COR-L47 (cell line): ENCODE data around the gene PRSS56.
"Not testable (repeated sequence)": the region's sequence is repeated elsewhere in the genome, so short reads cannot be mapped to it uniquely, and the experiment has no call there.

Experiments used
- DNase-seq: peaks from one replicate; lab custom pipeline; 2025; lab: John Stamatoyannopoulos, UW

Gene PRSS56

GRCh38 chr2:232525791-232526371 lies 5.7 kb downstream of the PRSS56 start, which contains the start of gene CHRND:
Gene CHRND (plus strand): TSS chr2:232526160. CDS start chr2:232526216, 56 bp downstream.
- DNase-seq = no peak

DNA sequence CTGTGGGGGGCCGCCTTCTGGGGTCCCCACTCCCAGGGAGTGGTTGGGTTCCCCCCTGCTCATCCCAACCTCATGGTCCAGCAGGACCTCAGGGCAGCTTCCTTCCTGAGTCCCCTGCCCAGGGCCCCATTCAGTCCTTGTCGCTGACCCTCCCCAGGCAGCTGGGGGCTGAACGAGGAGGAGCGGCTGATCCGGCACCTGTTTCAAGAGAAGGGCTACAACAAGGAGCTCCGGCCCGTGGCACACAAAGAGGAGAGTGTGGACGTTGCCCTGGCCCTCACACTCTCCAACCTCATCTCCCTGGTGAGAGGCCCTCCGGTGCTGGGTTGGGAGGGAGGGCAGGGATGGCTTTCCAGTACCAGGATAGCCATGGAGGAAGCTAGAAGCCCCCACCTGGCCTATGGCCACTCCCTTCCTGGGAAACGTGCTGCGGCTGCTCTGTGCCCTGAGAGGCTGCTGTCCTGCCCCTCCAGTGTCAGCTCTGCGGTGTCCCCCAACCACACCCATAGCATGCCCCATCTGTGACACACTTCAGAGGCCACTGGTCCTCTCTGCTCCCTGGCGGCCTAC lies 6.3 kb downstream of the PRSS56 start:
- DNase-seq = no peak

GRCh38 chr2:232527905-232528470 lies 7.8 kb downstream of the PRSS56 start:
- DNase-seq = no peak

GRCh38 chr2:232528746-232529460 lies 8.7 kb downstream of the PRSS56 start:
- DNase-seq = no peak

GRCh38 chr2:232529806-232530547 lies 9.8 kb downstream of the PRSS56 start:
- no peak for DNase-seq

- DNase-seq = no peak
Measured at GRCh38 chr2:232530626-232531260, 10.6 kb downstream of the PRSS56 start.

DNA sequence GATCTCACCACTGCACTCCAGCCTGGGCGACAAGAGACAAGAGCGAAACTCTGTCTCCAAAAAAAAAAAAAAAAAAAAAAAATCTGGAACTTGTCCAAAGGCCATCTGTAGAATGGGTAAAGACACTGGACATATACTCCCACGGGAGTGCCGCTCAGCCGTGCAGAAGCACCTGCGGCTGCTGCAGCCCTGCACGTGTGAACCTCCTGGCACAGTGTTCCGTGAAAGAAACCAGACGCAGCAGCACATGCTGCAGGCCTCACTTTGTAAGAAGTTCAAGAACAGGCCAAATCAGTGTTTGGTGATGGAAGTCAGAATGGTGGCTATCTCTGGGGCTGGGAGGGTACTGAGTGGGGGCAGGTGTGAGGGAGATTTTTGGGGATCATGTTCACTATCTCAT lies 12.2 kb downstream of the PRSS56 start:
- no peak for DNase-seq

GRCh38 chr2:232532821-232533220 lies 12.6 kb downstream of the PRSS56 start:
- DNase-seq = not testable (repeated sequence)

DNA sequence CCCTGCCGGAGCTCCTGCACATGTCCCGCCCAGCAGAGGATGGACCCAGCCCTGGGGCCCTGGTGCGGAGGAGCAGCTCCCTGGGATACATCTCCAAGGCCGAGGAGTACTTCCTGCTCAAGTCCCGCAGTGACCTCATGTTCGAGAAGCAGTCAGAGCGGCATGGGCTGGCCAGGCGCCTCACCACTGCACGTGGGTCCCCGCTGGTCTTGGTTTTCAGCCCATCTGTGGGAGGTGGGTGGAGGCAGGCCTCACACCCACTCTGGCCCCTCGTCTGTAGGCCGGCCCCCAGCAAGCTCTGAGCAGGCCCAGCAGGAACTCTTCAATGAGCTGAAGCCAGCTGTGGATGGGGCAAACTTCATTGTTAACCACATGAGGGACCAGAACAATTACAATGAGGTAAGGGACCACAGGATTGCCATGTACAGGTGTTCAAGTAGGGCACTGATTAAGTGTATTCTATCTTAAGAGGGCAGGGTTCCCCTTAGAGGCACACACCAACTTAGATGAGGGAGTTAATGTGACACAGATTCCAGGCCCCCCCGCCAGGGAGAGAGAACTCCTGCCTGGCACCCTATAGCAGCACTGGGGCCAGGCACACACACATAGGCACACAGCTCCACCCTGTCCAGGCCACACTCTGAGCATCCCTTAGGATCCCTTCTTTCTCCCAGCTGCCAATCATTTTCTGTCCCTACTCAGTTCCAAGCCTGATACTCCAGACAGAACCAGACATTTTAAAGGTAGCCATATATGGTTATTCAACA lies 13.9 kb downstream of the PRSS56 start:
- DNase-seq = no peak

- no peak for DNase-seq
Measured at GRCh38 chr2:232534940-232535651, 14.9 kb downstream of the PRSS56 start.

DNA sequence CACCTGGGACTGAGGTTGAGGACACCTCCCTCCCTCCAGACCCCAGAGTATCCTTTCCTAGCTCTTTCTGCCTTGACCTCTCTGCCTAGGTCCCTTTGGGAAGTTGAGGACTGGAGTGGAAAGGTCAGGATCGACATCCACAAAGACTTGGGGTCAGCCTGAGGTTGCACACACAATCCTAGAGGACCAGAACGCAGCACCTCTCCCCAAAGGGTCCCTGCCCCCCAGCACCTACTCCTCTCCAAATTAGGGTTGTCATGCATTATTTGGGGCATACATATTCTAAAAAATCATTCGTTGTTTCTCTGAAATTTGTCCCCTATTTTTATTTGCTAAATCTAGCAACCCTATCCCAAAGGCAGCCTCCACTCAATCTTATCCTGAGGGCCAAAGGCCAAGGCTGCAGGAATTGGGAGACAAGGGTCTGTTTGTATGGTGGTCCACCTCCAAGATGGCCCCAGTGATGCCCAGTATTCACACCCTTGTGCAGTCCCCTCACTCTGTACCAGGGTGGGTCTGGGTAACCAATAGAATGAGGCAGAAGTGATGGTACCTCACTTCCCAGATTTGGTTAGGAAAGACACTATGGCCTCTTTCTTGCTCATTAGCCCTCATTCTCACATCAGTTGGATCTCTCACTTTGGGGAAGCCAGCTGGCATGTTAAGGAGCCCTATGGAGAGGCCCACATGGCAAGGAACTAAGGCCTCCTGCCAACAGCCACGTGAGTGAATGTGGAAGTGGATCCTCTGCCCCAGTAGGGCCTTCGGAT lies 15.8 kb downstream of the PRSS56 start:
- DNase-seq = no peak

- no peak for DNase-seq
Measured at GRCh38 chr2:232537079-232537478, 16.9 kb downstream of the PRSS56 start.

DNA sequence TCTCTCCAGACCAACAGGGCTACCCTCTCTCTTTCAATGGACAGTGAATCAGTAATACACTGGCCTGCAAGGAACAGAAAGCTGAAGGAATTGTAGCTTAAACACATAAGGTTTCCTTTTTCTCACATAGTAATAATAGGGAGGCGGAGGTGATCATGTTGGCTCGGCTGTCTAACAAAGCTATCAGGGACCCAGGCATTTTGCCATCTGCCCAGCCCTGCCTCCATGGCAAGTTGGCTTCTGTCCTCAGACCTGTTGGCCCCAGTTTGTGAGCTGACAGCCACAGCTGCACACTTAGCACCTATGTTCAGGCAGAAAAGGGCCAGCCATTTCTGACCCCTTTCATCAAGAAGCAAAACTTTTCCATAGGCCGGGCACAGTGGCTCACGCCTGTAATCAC lies 17.3 kb downstream of the PRSS56 start:
- DNase-seq = no peak

DNA sequence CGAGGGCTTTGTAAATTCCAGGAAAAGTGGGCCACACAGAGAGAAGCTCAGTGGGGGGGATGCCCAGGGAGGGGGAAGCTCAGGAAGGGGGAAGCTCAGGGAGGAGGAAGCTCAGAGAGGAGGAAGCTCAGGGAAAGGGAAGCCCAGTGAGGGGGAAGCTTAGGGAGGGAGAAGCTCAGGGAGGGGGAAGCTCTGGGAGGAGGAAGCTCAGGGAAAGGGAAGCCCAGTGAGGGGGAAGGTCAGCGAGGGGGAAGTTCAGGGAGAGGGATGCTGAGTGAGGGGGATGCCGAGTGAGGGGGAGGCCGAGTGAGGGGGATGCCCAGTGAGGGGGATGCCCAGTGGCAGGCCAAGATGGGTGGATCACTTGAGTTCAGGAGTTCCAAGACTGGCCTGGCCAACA lies 18.5 kb downstream of the PRSS56 start:
- no peak for DNase-seq

GRCh38 chr2:232539298-232540231 lies 19.4 kb downstream of the PRSS56 start, which contains the start of gene CHRNG:
Gene CHRNG (plus strand): TSS chr2:232539692. CDS start chr2:232539748, 56 bp downstream.
- no peak for DNase-seq

- DNase-seq = no peak
Measured at GRCh38 chr2:232540441-232541041, 20.4 kb downstream of the PRSS56 start.

DNA sequence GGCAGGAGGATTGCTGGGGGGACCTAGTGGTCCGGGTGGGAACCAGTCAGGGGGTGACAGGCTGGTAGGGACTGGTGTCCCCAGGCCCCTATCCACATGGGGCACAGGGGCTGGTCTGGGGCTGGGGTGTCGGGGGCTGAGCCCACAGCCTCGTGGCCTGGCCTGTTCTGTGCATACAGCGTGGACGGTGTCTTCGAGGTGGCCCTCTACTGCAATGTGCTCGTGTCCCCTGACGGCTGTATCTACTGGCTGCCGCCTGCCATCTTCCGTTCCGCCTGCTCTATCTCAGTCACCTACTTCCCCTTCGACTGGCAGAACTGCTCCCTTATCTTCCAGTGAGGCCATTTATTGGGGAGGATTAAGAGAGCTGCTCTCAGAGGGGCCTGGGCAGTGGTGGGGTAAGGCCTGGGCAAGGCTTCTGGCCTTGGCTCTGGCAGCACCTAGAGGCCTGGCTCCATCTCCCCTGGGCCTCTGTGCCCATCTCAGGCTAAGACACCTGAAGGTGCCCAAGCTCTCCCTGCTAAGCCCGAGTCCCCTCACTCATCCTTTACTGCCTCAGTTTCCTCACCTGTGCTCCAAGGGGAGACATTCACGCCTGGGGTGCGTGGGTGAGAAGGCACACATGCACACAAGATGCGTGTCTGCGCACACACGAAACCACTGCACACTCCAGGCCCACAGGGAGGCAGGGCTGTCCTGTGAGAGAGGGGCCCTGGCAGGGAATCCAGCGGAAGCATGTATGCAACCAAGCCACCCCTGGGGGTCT lies 21.2 kb downstream of the PRSS56 start:
- no peak for DNase-seq
